ENCODE results near the gene SEPTIN10. TPM values are rescaled to one million over a fixed set of nuclear protein-coding genes. Genes with fewer than 3 reads are reported as not detected.

SEPTIN10 gene
- total and polyA plus RNA-seq, 2 experiments from 2014 or later = 52.3 to 85.1 TPM

DNA sequence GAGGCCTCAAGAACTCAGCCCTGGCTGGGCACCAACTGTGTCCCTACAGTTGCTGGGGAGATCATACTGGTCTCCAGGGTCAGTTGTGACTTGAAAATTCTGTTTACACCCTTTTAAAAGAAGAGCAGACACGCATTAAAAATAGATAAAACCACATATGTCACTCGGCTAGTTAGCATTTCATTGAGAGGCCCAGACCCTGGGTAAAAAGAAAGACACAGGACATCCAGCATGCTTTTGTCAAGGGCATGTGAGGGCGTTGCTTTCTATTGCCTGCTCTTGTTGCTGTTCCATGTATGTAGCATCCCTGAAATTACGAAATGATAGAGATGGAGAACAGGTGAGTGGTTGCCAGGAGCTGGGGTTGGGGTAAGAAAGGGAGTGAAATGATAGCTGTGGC, 94.3 kb downstream of the SEPTIN10 start (continued):
- no peak for TF ChIP-seq ZNF114 (CRISPR knock-in tag; IDR thresholded peaks at IDR 0.05)
- TF ChIP-seq, protein P1, sequence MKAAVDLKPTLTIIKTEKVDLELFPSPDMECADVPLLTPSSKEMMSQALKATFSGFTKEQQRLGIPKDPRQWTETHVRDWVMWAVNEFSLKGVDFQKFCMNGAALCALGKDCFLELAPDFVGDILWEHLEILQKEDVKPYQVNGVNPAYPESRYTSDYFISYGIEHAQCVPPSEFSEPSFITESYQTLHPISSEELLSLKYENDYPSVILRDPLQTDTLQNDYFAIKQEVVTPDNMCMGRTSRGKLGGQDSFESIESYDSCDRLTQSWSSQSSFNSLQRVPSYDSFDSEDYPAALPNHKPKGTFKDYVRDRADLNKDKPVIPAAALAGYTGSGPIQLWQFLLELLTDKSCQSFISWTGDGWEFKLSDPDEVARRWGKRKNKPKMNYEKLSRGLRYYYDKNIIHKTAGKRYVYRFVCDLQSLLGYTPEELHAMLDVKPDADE (IDR thresholded peaks at IDR 0.05) = no peak

DNA sequence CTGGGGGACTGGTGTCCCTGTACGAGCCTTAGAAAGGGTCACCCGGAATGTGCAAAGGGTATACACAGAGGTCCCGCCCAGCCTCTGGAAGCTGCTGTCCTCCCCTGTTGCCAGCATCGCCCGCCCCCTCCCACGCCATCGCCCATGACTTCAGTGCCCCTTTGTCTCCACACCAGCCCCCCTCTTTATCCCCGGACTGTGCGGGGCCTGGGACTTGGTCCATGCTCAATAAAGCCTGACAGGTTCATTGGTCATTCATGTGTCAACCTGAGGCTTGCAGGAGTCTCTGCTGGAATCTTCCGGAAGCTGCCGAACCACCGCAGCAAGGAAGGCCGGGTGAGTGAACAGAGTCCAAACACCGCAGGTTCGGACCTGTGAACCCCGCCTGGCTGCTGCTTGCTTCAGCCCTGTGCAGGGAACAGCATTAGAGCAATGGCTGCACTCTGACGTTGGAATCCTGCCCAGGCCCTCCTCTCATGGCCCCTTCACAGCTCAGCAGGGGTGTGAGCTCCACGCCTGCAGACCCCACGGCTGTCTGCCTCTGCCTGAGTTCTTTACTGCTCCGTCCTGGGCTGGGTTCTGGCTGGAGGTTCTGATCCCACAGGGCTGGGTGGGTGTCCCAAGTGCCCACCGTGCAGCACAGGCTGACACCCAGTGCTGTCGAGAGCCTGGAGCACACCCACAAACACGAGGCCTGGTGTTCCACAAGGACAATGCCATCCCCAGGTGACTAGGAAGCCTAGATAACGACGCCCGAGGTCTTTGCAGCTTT, 96.5 kb downstream of the SEPTIN10 start:
- H3F3A ChIP-seq (replicated peaks; ENCODE audit: low read depth) = no peaks in the 10 kb centered on the region
- H3K27me3 Mint-ChIP-seq (ENCODE audit: insufficient read depth, low read depth, poor library complexity) = peaks cover 11% of the 10 kb centered on the region
- H3K4me1 Mint-ChIP-seq = peaks cover 4% of the 10 kb centered on the region; the same call in 1 of the 3 replicates
- H3K27ac Mint-ChIP-seq = no peak overlapping the region
- H3K79me2 ChIP-seq (replicated peaks; ENCODE audit: insufficient read depth) = no peaks in the 10 kb centered on the region
- H3K9me3 Mint-ChIP-seq = no peaks in the 10 kb centered on the region
- TF ChIP-seq, protein P1 (IDR thresholded peaks at IDR 0.05) = no peak
- TF ChIP-seq, protein P2, sequence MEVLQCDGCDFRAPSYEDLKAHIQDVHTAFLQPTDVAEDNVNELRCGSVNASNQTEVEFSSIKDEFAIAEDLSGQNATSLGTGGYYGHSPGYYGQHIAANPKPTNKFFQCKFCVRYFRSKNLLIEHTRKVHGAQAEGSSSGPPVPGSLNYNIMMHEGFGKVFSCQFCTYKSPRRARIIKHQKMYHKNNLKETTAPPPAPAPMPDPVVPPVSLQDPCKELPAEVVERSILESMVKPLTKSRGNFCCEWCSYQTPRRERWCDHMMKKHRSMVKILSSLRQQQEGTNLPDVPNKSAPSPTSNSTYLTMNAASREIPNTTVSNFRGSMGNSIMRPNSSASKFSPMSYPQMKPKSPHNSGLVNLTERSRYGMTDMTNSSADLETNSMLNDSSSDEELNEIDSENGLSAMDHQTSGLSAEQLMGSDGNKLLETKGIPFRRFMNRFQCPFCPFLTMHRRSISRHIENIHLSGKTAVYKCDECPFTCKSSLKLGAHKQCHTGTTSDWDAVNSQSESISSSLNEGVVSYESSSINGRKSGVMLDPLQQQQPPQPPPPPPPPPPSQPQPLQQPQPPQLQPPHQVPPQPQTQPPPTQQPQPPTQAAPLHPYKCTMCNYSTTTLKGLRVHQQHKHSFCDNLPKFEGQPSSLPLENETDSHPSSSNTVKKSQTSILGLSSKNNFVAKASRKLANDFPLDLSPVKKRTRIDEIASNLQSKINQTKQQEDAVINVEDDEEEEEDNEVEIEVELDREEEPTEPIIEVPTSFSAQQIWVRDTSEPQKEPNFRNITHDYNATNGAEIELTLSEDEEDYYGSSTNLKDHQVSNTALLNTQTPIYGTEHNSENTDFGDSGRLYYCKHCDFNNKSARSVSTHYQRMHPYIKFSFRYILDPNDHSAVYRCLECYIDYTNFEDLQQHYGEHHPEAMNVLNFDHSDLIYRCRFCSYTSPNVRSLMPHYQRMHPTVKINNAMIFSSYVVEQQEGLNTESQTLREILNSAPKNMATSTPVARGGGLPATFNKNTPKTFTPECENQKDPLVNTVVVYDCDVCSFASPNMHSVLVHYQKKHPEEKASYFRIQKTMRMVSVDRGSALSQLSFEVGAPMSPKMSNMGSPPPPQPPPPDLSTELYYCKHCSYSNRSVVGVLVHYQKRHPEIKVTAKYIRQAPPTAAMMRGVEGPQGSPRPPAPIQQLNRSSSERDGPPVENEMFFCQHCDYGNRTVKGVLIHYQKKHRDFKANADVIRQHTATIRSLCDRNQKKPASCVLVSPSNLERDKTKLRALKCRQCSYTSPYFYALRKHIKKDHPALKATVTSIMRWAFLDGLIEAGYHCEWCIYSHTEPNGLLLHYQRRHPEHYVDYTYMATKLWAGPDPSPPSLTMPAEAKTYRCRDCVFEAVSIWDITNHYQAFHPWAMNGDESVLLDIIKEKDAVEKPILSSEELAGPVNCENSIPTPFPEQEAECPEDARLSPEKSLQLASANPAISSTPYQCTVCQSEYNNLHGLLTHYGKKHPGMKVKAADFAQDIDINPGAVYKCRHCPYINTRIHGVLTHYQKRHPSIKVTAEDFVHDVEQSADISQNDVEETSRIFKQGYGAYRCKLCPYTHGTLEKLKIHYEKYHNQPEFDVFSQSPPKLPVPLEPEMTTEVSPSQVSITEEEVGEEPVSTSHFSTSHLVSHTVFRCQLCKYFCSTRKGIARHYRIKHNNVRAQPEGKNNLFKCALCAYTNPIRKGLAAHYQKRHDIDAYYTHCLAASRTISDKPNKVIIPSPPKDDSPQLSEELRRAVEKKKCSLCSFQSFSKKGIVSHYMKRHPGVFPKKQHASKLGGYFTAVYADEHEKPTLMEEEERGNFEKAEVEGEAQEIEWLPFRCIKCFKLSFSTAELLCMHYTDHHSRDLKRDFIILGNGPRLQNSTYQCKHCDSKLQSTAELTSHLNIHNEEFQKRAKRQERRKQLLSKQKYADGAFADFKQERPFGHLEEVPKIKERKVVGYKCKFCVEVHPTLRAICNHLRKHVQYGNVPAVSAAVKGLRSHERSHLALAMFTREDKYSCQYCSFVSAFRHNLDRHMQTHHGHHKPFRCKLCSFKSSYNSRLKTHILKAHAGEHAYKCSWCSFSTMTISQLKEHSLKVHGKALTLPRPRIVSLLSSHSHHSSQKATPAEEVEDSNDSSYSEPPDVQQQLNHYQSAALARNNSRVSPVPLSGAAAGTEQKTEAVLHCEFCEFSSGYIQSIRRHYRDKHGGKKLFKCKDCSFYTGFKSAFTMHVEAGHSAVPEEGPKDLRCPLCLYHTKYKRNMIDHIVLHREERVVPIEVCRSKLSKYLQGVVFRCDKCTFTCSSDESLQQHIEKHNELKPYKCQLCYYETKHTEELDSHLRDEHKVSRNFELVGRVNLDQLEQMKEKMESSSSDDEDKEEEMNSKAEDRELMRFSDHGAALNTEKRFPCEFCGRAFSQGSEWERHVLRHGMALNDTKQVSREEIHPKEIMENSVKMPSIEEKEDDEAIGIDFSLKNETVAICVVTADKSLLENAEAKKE (CRISPR knock-in tag; IDR thresholded peaks at IDR 0.05) = no peak
- no peak for TF ChIP-seq CREB1 (CRISPR knock-in tag; IDR thresholded peaks at IDR 0.05; ENCODE audit: low read depth)
- no peak for TF ChIP-seq ZNF114 (CRISPR knock-in tag; IDR thresholded peaks at IDR 0.05)
- TF ChIP-seq EZH2 (IDR thresholded peaks at IDR 0.05; ENCODE audit: low read depth, unreplicated experiment) = no peak
- TF ChIP-seq, protein P3, sequence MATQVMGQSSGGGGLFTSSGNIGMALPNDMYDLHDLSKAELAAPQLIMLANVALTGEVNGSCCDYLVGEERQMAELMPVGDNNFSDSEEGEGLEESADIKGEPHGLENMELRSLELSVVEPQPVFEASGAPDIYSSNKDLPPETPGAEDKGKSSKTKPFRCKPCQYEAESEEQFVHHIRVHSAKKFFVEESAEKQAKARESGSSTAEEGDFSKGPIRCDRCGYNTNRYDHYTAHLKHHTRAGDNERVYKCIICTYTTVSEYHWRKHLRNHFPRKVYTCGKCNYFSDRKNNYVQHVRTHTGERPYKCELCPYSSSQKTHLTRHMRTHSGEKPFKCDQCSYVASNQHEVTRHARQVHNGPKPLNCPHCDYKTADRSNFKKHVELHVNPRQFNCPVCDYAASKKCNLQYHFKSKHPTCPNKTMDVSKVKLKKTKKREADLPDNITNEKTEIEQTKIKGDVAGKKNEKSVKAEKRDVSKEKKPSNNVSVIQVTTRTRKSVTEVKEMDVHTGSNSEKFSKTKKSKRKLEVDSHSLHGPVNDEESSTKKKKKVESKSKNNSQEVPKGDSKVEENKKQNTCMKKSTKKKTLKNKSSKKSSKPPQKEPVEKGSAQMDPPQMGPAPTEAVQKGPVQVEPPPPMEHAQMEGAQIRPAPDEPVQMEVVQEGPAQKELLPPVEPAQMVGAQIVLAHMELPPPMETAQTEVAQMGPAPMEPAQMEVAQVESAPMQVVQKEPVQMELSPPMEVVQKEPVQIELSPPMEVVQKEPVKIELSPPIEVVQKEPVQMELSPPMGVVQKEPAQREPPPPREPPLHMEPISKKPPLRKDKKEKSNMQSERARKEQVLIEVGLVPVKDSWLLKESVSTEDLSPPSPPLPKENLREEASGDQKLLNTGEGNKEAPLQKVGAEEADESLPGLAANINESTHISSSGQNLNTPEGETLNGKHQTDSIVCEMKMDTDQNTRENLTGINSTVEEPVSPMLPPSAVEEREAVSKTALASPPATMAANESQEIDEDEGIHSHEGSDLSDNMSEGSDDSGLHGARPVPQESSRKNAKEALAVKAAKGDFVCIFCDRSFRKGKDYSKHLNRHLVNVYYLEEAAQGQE (IDR thresholded peaks at IDR 0.05; ENCODE audit: unreplicated experiment) = no peak
- TF ChIP-seq ZNF331 (CRISPR knock-in tag; IDR thresholded peaks at IDR 0.05; ENCODE audit: low read depth) = no peak
- no peak for TF ChIP-seq POLR2AphosphoS5 (IDR thresholded peaks at IDR 0.05; ENCODE audit: low read depth)
- no peak for TF ChIP-seq STAT1 (IDR thresholded peaks at IDR 0.05; ENCODE audit: unreplicated experiment)
- no peak for TF ChIP-seq JUNB (IDR thresholded peaks at IDR 0.05; ENCODE audit: unreplicated experiment)
- DNase-seq (ENCODE audit: low spot score) (no peak), ATAC-seq (no peak)
- H3K4me2 ChIP-seq = no peak overlapping the region
- H4K20me1 ChIP-seq (replicated peaks; ENCODE audit: insufficient read depth) = no peaks in the 10 kb centered on the region
- H3K4me3 Mint-ChIP-seq = no peak overlapping the region
- H2AFZ ChIP-seq = peak overlapping the region; percentile 84; the same call in 1 of the 2 replicates
- no peaks in the 10 kb centered on the region for H3K27me3 ChIP-seq (ENCODE audit: insufficient read depth)
- no peak overlapping the region for H3K27ac ChIP-seq (ENCODE audit: low read depth)
- H3K4me3 ChIP-seq = no peak overlapping the region
- H3K9me2 ChIP-seq (ENCODE audit: insufficient read depth) = no peaks in the 10 kb centered on the region
- H3K36me3 ChIP-seq (ENCODE audit: insufficient read depth) = no peaks in the 10 kb centered on the region
- H3K36me3 Mint-ChIP-seq (ENCODE audit: low read depth) = no peaks in the 10 kb centered on the region
- H3K4me1 ChIP-seq (ENCODE audit: insufficient read depth) = no peaks in the 10 kb centered on the region
